Measurements from ENCODE around the gene ALDH1A3.

The ALDH1A3 gene

GRCh38 chr15:100879464-100880138 is at the start of gene ALDH1A3:
Gene ALDH1A3 (plus strand): TSS chr15:100879831. CDS start chr15:100879908, 77 bp downstream.
- peak; percentile 48 for DNase-seq
- no peaks in the 10 kb centered on the region for H3K36me3 ChIP-seq
- H3K9me3 ChIP-seq (ENCODE audit: severe bottlenecking), result no peaks in the 10 kb centered on the region
- H3K27me3 ChIP-seq (ENCODE audit: insufficient read depth, low read depth, severe bottlenecking), result no peaks in the 10 kb centered on the region
- H3K4me3 ChIP-seq (ENCODE audit: low read depth, low read length), result peak within 1 kb of the TSS; percentile 41
- no peak for TF ChIP-seq CTCF (IDR thresholded peaks at IDR 0.05; ENCODE audit: low read depth, low read length)
- H3K27ac ChIP-seq, result peak within 1 kb of the TSS; percentile 34; the same call in 1 of the 2 replicates

DNA sequence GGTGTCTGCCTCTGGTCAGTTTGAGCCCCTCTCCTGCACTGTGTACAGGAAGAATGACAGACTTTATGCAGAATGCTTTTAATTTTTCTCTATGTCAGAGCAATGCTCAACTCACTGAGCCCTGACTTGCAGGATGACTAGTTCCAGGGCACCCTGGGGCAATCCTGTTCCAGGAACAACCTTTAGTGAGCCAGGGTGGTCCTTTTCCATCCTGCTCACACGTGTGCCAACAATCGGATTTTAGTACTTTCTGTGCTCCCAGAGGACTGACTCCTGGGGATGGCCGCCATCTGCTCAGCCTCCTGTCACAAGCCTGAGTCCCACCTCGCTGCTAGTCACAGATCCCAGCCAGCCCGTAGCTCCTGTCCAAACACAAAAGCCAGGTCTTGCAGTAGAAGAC is 48.2 kb upstream of the ALDH1A3 start:
- TF ChIP-seq CTCF (IDR thresholded peaks at IDR 0.05; ENCODE audit: low read depth, low read length), result no peak
- Histone ChIP-seq H3K36me3 (no peaks in the 10 kb centered on the region), H3K27ac (peak overlapping the region; percentile 28), H3K4me3 (ENCODE audit: low read depth, low read length) (no peak overlapping the region), H3K9me3 (ENCODE audit: severe bottlenecking) (no peaks in the 10 kb centered on the region), H3K27me3 (ENCODE audit: insufficient read depth, low read depth, severe bottlenecking) (no peaks in the 10 kb centered on the region)
- peak; percentile 62 for DNase-seq

DNA sequence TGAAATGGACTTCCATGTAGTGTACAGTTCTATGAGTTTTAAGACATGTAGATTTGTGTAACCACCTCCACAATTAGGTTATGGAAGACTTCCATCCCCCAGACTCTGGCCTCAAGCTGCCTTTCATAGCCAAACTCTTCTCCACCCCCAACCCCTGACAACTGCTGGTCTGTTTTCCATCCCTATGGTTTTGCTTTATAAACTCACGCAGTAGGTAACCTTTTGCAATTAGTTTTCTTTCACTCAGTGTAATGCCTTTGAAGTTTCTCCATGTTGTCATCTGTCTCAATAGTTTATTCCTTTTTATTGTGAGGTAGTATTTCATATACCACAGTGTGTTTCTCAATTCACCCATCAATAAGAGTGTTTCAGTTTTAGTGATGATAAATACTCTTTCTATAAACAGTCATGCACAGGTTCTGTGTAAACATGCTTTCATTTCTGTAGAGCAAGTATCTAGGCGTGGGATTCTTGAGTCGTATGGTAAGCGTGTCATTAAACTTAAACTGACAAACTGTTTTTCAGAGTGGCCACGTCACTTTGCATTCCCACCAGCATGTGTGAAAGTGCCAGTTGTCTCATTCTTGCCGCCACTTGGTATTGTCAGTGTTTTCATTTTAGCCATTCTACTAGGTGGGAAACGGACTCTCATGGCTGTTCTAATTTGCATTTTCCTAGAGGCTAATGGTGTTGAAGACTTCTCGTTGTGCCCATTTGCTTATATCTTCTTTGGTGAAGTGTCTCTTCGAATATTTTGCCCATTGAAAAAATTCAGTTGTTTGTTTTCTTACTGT is 47.3 kb upstream of the ALDH1A3 start:
- DNase-seq, result no peak
- Histone ChIP-seq H3K27me3 (ENCODE audit: insufficient read depth, low read depth, severe bottlenecking) (no peaks in the 10 kb centered on the region), H3K9me3 (ENCODE audit: severe bottlenecking) (no peaks in the 10 kb centered on the region), H3K4me3 (ENCODE audit: low read depth, low read length) (no peak overlapping the region), H3K27ac (no peak overlapping the region), H3K36me3 (no peaks in the 10 kb centered on the region)
- no peak for TF ChIP-seq CTCF (IDR thresholded peaks at IDR 0.05; ENCODE audit: low read depth, low read length)

DNA sequence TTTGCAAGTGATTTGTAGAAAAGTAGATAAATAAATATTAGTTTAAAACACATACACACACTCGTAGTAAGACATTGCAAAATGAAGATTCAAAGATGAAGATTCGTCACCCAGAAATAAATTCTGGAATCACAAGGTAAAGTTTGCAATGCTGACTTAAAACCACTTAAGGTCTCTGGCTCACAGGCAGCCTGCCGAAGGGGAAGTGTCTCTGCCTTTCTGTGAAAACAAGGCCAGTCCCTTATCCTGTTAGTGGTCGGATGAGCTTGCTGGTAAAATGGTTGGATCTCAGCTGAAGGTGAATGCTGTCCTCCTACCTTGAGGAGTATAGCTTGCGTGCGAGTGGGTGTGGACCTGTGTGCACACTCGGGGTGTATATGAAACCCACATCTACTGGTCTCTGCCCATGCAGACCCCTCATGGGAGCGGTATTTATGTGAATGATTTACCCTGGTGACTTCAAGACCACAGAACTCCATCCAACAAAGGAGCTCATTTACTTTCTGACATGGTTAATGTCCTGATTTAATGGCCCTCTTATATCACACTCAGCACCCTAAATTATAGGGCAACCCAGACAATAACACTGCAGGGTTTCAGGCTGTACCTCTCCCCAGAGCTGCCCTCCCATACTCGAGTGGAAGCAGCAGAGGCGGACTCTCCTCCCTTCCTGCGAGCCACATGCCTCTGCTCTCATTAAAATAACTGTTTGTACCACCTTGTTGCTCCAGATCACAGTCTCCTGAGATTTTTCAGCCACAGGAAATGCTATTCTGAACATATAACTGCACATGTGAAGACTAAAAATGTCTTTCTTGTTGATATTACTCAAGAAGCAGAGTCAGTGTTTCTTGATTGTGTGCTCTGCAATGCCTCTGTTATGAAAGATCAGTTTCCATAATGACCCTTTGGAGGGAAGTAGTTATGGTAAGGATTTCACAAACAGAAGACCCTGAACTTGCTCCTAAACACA is 45.9 kb upstream of the ALDH1A3 start:
- Histone ChIP-seq H3K9me3 (ENCODE audit: severe bottlenecking) (no peaks in the 10 kb centered on the region), H3K4me3 (ENCODE audit: low read depth, low read length) (no peak overlapping the region), H3K27me3 (ENCODE audit: insufficient read depth, low read depth, severe bottlenecking) (no peaks in the 10 kb centered on the region), H3K36me3 (no peaks in the 10 kb centered on the region), H3K27ac (no peak overlapping the region)
- TF ChIP-seq CTCF (IDR thresholded peaks at IDR 0.05; ENCODE audit: low read depth, low read length), result no peak
- DNase-seq, result no peak

DNA sequence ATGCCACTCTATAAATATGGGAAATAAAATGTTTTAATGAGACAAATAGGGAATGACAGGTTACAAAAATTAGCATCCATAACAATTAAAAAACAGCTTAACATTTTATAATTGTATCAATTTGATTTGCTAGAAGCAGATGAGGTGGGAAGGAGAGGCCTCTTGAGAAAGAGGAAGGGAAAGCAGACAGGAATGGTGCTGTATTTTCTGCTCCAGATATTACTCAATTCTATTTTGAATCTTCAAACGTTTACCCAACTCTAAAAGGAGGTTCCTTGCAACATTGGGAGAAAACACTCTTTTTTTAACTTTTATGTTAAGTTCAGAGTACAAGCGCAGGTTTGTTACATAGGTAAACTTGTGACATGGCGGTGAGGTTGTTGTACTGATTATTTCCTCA is 44.9 kb upstream of the ALDH1A3 start:
- Histone ChIP-seq H3K4me3 (ENCODE audit: low read depth, low read length) (no peak overlapping the region), H3K27ac (no peak overlapping the region)
- TF ChIP-seq CTCF (IDR thresholded peaks at IDR 0.05; ENCODE audit: low read depth, low read length), result no peak

More for the DNA sequence above, 44.9 kb upstream of the ALDH1A3 start:
- no peaks in the 10 kb centered on the region for H3K36me3 ChIP-seq
- no peak for DNase-seq
- no peaks in the 10 kb centered on the region for H3K9me3 ChIP-seq (ENCODE audit: severe bottlenecking)
- H3K27me3 ChIP-seq (ENCODE audit: insufficient read depth, low read depth, severe bottlenecking), result no peaks in the 10 kb centered on the region
